Psoas muscle (tissue), 8 donors: Measurements from ENCODE around the gene OVAAL. TPM values are rescaled to one million over a fixed set of nuclear protein-coding genes. Genes with fewer than 3 reads are reported as not detected.

ENCODE experiments used
- ATAC-seq, 4 donors: fragments of 200-7000 bp; cut with Tn5 transposase; one replicate each; pipeline ENCODE4 v1.9.1; 2020; ENCODE audit warnings: moderate library complexity in 3 of 4, mild to moderate bottlenecking in 2 of 4
- DNase-seq, 2 donors: peaks; one replicate each; pipeline ENCODE4 v3.0.0-alpha.2; 2020
- H3K27ac ChIP-seq: fragments of 200-600 bp; one replicate; pipeline ENCODE4 v1.8.0; 2022
- H3K27me3 ChIP-seq, 3 donors: fragments of 200-600 bp in 1 of 3; one replicate each; pipeline versions ENCODE4 v1.6.1 to v1.8.0; 2013 to 2022; ENCODE audit warnings: low read length in 2 of 3, mild to moderate bottlenecking in 2 of 3, moderate library complexity in 1 of 3; ENCODE audit not compliant: insufficient read depth in 3 of 3
- H3K36me3 ChIP-seq, 2 donors: fragments of 200-600 bp in 1 of 2; one replicate each; pipeline versions ENCODE4 v1.6.1 to v1.8.0; 2013 to 2022; ENCODE audit warnings: low read depth in 1 of 2, mild to moderate bottlenecking in 1 of 2, moderate library complexity in 1 of 2; ENCODE audit not compliant: insufficient read depth in 1 of 2
- H3K4me1 ChIP-seq: fragments of 200-600 bp; one replicate; pipeline ENCODE4 v1.8.0; 2022
- H3K4me3 ChIP-seq: fragments of 200-600 bp; one replicate; pipeline ENCODE4 v1.8.0; 2022; ENCODE audit warnings: mild to moderate bottlenecking
- H3K9me3 ChIP-seq: fragments of 200-600 bp; one replicate; pipeline ENCODE4 v1.8.0; 2022
- WGBS, 3 donors: extraction: QIAGEN DNeasy Blood & Tissue Kit; methylation state at CpG; one replicate each; pipeline versions ENCODE4 v1.1.6 to v1.1.7; 2013; 5-methylcytosine and 5-hydroxymethylcytosine counted together
- intact Hi-C, 2 donors: fragments of 100-400 bp; cut with DNase I; formaldehyde crosslinking; loops; one replicate each; pipeline versions ENCODE4 v1.11.0 to v1.14.2; 2022
- polyA plus RNA-seq, 3 donors: library from polyadenylated mRNA; stranded (reverse); fragments of 200-250 nt; gene quantifications; one replicate each; pipeline ENCODE4 v1.2.3, GENCODE V29; 2013
- total RNA-seq, 4 donors: library from RNA; stranded (reverse); fragmentation: NEBNext Ultra II Directional in 2 of 4; extraction: Animal tissue kit (Norgen Biotek cat#: 25700) in 2 of 4; gene quantifications; one replicate each; pipeline versions ENCODE4 v1.2.1 to v1.2.4, GENCODE V29; 2021 to 2023
- TF ChIP-seq, protein P1 (sequence below): fragments of 200-600 bp; IDR thresholded peaks from one replicate; pipeline ENCODE4 v1.8.0; 2022; ENCODE audit warnings: antibody characterized with exemption
- donor health status: healthy with polysubstance abuse.
- donor health status: DM: no; HTN: no; CAD: no; lungs with moderate emphysema.
- donor health status: Bipolar disorder and iron deficiency.
- donor health status: healthy.
- donor health status: DM: yes; HTN: yes; CAD: no.
- donor health status: DM: no; HTN: no; CAD: no.
- donor health status: DM: no; HTN: no; CAD: no.
- donor health status: DM: yes; HTN: yes; CAD: no.

Gene OVAAL
- total and polyA plus RNA-seq, 7 donors, result 0.04 TPM; not detected in 6

DNA sequence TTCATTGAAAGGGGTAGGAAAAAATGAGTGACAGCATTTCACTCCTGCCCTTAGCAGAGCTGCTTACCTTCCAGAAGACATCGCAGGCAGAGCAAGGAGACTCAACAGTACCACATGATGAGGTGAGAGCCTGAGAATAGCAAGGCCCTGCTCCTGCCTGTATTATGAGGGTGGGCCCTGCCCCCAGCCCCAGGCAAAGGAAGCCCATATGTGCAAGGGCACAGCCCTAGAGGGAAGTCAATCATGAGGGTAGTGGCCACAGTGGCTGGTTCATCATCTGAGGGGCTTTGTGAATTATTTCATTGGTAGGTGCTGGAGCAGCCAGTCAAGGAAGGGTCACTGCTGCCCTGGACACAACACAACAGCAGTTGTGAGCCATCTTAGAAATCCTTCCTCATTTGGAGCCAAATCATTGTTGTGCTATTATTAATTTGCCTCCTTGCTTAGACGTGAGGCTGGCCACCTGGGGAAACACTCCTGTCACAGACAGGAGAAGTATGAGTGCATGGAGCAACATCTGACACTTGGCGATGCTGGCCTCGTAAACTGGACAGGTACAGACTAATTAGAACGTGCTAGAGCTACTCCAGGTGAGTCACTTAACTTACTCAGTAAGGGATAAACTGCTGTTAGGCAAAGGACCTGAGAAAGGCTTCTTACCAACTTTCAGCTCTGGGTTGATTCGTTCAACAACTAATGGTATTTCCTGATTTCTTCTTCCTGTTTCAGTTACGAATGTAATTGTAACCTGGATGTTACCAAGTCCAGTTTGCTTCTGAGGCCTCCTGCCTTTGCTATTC, 33.6 kb upstream of the OVAAL start:
- WGBS, 3 donors, result 71 to 74% (median 73%) methylated on average over 7 of the region's 7 CpGs

DNA sequence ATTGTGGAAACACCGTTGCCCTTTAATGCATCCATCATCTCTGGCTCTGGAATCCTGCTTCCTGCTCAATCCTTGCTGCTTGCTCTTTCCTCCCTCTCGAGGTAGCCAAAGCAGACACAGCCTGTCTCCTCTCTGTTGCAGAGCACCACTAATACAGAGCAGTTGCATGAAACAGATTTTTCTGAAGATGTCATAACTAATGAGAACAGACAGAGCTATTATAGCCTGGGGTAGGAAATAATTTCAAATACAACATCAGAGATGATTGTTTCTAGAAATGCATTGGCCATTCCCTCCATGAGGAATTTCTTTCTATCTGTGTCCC, 33.1 kb upstream of the OVAAL start:
- no peaks in the 10 kb centered on the region for H3K36me3 ChIP-seq
- WGBS, 3 donors, result 43 to 55% (median 47%) methylated on average over 2 of the region's 2 CpGs
- no peaks in the 10 kb centered on the region for H3K9me3 ChIP-seq
- no peak overlapping the region for H3K27ac ChIP-seq
- intact Hi-C loops, result no loop called here
- TF ChIP-seq, protein P1, sequence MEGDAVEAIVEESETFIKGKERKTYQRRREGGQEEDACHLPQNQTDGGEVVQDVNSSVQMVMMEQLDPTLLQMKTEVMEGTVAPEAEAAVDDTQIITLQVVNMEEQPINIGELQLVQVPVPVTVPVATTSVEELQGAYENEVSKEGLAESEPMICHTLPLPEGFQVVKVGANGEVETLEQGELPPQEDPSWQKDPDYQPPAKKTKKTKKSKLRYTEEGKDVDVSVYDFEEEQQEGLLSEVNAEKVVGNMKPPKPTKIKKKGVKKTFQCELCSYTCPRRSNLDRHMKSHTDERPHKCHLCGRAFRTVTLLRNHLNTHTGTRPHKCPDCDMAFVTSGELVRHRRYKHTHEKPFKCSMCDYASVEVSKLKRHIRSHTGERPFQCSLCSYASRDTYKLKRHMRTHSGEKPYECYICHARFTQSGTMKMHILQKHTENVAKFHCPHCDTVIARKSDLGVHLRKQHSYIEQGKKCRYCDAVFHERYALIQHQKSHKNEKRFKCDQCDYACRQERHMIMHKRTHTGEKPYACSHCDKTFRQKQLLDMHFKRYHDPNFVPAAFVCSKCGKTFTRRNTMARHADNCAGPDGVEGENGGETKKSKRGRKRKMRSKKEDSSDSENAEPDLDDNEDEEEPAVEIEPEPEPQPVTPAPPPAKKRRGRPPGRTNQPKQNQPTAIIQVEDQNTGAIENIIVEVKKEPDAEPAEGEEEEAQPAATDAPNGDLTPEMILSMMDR, result no peak
- peaks cover 21% of the 10 kb centered on the region for H3K4me1 ChIP-seq
- ATAC-seq, result no peak
- no peaks in the 10 kb centered on the region for H3K27me3 ChIP-seq
- DNase-seq, result no peak
- H3K4me3 ChIP-seq, result no peak overlapping the region

More for the DNA sequence above, 33.6 kb upstream of the OVAAL start:
- no peak for DNase-seq
- H3K27me3 ChIP-seq, result no peaks in the 10 kb centered on the region
- intact Hi-C loops, result loop anchor here (5.0 kb wide), 2 partner anchors 107 to 327 kb away; partner anchors contain the start of gene XPR1 (in 1 of the 2)
- H3K4me3 ChIP-seq, result no peak overlapping the region
- TF ChIP-seq, protein P1, result no peak
- H3K4me1 ChIP-seq, result peaks cover 21% of the 10 kb centered on the region
- H3K27ac ChIP-seq, result no peak overlapping the region
- no peaks in the 10 kb centered on the region for H3K9me3 ChIP-seq
- H3K36me3 ChIP-seq, result no peaks in the 10 kb centered on the region
- ATAC-seq, result no peak

DNA sequence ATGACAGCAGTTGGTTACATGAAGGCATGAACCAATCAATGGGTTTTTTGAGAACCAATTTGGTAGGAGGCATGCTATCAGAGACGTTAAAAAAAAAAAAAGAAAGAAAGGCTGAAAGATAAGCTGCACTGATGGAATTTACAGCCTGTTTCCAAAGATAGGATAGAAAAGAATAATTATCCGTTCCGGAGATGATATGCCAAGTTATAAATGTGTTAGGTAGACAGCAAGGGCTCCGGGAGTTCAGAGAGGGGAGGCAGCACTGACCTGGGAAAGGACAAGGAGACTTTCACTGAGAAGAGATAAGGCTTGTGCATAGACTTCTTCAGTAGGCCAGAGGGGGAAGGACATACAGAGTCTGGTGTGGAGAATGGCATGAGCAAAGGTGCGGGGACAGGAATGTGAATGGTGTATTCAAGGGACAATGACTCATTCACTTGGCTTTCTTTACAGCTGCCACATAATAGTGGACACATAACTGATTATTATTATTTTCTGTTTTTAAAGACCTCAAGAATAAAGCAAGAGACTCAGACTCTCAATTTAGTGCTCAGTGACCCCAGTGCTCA, 31.6 kb upstream of the OVAAL start:
- TF ChIP-seq, protein P1, result no peak
- no peak overlapping the region for H3K4me3 ChIP-seq
- H3K4me1 ChIP-seq, result peaks cover 12% of the 10 kb centered on the region
- intact Hi-C loops, result no loop called here
- H3K9me3 ChIP-seq, result no peaks in the 10 kb centered on the region
- no peak overlapping the region for H3K27ac ChIP-seq
- no peaks in the 10 kb centered on the region for H3K27me3 ChIP-seq
- ATAC-seq (peak; percentile 44 to 81 (median 64)), DNase-seq (no peak)
- 35 to 55% (median 39%) methylated on average over 5 of the region's 5 CpGs for WGBS, 3 donors
- no peaks in the 10 kb centered on the region for H3K36me3 ChIP-seq

DNA sequence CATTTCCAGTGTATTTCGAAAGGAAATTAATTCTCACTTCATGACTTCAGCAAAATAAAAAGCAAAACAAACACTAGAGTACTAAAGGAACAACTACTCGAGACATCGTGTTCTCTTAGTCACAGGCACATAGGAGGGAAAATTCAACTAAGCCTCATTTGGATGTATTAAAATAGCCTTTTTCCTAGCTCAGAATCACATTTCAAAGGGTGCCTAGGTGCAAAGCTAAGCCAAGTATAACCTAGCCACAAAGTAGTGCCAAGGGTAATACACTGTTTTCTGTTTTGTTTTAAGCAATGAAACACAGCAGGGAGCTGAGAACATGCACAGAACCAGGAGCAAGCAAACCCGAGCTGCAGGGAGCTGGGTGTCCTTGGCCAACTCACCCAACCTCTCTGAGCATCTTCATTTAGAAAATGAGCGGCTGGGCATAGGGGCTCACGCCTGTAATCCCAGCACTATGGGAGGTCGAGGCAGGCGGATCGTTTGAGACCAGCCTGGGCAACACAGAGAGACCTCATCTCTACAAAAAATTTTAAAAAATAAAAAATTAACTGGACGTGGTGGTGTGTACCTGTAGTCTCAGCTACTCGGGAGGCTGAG, 29.8 kb upstream of the OVAAL start:
- H3K9me3 ChIP-seq, result no peaks in the 10 kb centered on the region
- no peak overlapping the region for H3K27ac ChIP-seq
- 75 to 86% (median 81%) methylated on average over 11 of the region's 11 CpGs for WGBS, 3 donors
- TF ChIP-seq, protein P1, result no peak
- no peaks in the 10 kb centered on the region for H3K36me3 ChIP-seq
- ATAC-seq, result peak in 3 of 4 donors; percentile 30 to 80 (median 53)
- intact Hi-C loops, result no loop called here
- no peak for DNase-seq
- peaks cover 6% of the 10 kb centered on the region for H3K4me1 ChIP-seq
- H3K27me3 ChIP-seq, result no peaks in the 10 kb centered on the region
- no peak overlapping the region for H3K4me3 ChIP-seq
